Glomerular visceral epithelial cell (primary cell): ENCODE measurements around the gene CMTM4.

Source experiments
- DNase-seq: peaks from one replicate; pipeline ENCODE4 v3.0.0-alpha.2; 2016; ENCODE audit errors: extremely low spot score

Gene CMTM4

DNA sequence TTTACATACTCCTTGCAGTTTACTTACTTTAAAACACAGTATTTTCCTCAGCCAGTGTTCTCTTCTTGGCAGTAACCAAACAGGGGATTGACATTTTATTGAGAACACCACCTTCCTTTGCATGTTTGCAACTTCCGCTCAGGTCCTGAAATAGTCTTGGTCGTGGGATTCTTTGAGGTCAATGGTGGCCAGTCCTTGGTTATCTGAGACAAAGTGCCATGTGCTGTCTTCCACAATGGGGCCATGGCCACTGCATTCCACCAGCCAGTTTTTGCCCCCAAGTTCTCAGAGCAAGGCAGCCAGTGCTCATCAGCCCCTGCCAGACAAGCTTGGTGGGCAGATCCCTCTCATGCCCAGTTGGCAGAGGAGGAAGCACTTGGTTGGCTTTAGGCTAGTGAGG, 22.9 kb downstream of the CMTM4 start:
- no peak for DNase-seq

DNA sequence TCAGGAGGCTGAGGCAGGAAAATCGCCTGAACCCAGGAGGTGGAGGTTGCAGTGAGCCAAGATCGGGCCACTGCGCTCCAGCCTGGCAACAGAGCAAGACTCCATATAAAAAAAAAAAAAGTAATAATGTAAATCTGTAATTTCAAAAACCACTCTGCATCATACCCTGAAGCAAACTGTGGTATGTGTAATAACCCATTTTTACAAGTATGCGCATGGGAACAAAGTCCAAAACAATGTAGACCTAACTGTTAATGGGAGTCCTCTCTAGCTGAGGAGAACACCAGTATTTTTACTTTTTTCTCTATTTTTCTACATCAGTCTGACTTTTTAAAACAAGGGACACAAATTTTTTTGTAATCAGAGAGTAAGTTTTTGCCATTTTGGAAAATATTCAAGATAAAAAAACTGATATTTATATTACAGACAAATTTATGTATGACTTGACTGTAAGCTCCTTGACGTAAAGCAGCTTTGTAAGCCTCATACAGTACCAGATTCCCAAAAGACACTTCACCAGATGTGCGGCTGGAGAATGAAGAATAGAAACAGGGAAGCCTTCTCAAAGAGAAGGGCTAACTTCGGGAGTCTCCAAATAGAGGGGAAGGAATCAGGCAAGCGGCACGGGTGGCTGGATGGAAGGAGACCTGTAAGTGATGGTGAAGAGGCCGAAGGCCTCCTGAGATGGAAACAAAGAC, 25.7 kb downstream of the CMTM4 start:
- DNase-seq, result no peak

DNA sequence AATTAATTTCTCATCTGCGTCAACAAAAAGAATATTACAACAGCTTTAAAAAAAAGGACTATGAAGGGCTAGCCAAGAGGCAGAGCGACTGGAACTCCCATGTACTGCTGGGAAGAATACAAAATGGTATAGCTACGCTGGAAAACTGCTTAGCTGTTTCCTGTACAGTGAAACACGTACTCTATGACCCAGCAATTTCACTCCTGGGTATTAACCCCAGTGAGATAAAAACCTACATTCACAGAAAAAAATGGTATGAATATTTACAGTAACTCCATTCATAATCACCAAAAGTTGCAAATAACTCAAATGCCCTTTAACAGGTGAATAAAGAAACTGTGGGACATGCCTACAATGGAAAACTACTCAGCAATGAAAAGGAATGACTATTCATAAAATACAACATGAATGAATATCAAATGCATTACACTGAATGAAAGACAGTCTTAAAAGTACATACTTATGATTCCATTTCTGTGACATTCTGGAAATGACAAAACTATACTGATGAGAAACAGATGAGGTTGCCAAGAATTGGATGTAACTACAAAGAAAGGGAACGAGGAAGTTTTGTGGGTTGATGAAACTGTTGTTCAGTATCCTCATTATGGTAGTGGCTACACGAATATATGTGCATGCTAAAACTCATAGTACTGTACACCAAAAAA, 27.6 kb downstream of the CMTM4 start:
- DNase-seq, result no peak

DNA sequence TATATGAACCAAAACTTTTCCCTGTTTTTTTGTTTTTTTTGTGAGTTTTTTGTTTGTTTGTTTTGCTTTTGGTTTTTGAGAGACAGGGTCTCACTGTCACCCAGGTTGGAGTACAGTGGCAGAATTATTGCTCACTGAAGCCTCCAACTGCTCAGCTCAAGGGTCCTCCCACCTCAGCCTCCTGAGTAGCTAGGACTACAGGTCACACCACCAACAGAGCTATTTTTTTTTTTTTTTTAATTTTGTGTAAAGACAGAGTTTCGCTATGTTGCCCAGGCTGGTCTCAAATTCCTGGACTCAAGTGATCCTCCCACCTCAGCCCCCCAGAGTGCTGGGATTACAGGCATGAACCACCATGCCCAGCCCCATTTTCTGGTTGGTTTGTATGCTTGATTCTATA, 28.6 kb downstream of the CMTM4 start:
- DNase-seq, result no peak

DNA sequence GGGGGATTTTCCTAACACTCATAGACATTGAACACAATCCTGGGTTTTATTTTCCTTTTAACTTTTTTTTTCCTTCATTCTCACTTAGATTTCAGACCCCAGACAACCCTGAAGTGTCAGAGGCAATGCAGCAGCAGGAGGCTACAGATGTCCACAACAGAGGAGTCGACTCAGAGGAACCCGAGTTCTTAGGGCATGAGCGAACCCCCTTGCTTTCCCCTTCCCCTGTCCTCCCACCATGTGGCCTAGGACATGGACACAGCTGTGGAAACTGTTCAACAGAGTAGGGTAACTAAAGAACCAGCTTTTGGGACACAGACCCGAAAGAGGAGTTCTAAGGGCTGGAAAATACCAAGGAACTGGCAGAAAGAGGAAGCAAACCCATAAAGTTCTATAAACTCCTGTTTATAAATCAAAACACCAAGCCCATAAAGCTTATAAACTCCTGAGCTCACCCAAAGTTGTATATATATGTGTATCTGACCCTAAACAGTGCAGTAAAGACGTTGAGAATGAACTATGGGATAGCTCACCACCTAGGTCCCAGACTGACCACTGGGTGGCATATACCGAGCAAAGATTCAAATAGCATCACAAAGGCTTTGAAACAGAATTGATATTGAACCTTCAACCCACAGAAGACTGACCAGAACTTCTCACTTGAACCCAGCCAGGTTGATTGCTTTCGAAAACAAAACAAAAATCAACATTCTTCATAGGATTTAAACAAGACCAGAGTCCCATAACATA, 33.9 kb downstream of the CMTM4 start:
- peak; percentile 37 for DNase-seq

DNA sequence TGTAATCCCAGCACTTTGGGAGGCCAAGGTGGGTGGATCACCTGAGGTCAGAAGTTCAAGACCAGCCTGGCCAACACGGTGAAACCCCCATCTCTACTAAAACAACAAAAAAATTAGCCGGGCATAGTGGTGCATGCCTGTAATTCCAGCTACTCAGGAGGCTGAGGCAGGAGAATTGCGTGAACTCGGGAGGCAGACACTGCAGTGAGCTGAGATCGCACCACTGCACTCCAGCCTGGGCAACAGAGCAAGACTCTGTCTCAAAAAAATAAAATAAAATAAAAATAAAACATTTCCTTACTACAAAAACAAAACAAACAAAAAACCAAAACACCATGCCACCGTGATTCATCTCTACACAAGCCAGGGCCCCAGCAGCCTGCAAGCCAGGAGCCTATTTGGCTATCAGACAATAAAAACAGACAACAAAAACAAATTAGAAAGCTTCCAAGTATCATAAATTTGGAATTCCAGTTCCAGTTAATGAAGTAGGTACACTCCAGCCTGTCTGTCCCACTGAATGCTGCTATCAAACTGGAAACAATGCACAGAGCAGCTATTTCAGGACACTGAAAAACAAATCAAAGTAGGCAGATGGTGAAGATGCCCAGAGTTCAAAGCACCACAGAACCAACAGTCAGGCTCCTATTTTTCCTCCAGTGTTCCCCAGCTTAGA, 34.7 kb downstream of the CMTM4 start:
- peak; percentile 28 for DNase-seq

DNA sequence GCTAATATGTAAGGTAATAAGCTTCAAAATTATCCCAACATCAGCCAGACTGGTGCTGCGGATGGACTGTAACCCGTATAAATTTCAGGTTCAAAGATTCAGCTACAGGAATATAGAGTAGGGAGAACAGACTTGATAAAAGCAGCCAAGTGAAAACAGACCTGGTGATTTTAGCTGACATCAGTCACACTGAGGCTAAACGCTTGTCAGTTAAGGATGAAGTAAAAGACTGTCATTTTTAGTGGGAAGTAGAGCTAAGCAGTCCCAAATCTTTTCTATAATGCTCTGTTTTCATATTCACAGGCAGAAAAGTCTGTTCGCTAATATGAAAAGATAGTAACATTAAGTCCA, 35.4 kb downstream of the CMTM4 start:
- DNase-seq, result no peak

DNA sequence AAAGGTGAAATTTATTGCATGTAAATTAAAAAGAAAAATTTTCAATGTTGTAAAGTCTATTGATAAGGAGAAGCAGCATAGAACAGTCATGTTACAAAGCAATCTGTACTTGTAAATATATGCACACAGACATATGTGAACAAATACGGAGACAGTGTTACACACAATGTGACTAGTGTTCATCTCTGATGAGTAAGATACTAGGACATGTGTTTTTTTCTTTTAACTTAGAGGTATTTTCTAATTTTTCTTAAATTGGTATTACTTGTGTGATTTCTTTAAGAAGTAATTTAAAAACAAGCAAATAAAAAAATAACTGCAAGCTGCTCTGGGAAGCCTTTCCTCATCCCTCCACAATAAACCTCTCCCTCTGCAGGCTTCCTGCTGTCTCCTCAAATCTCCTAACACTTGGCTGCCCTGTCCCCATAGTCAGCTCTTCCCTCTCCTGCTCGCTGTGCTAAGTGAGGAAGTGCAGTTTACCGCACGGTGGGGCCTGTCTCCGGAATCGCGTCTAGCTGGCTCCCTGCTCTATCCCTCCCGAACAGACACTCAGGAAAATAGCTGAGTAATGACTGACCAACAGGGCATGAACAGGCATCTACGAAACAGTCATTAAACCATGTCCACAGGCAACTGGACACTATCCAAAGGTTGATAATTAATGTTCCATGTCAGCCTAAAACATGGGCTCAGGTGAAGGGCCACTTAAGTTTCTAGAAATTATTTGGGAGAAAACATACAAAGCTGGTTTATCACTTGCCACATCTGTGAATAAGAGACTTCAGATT, 35.9 kb downstream of the CMTM4 start:
- peak; percentile 90 for DNase-seq

DNA sequence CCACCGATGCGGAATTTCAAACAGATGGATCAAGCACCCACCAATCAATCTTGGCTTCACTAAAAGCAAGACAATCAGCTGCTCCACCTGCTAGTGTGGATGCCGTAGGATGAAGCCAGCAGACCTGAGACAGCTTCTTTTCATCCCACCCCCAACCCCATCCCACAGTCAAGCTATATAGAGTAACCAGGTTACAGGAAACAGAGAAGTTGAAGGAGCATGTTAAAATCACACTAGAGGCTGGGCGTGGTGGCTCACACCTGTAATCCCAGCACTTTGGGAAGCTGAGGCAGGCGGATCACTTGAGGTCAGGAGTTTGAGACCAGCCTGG, 37.7 kb downstream of the CMTM4 start:
- no peak for DNase-seq

DNA sequence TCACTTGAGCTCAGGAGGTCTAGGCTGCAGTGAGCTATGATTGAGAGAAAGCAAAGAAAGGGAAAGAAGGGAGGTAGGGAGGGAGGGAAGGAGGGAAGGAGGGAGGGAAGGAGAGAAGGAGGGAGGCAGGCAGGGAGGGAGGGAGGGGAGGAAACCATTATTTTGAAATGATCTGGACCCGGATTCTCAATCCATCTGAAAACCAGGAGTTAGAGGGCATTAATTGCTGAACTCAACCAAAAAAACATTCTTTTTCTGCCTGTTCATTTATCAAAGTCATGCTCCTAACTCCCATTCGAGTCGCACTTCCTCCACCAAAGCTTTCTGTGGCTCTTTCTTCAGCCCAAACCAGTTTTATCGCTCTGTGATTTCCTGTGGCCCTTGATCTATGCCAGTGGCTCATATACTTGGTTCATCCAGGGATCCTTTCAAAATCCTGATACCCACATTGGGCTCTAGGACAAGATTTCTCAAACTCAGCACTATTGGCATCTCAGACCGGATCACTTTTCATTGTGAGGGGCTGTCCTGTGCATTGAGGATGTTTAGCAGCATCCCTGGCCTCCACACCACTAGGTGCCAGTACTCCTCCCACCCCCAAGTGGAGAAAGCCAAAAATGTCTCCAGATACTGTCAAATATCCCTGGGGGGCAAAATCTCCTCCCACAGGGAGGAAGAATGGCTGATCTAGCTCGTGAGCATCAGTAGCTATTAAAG, 38.2 kb downstream of the CMTM4 start:
- DNase-seq, result no peak

DNA sequence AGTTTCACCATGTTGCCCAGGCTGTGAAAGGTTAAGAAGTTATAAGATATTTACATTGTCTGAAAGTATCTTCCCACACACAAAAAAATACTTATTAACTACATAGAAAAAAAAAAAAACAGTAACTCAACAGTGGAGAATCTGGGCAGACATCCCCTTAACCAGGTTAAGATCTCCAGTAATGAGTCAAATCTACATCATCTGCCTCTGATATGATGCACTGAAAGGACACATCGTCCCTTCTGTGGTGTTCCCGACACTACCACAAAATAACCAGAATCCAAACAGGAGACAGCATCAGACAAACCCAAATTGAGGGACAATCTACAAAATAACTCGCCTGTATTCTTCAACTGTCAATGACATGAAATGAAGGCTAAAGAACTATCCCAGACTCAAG, 40.0 kb downstream of the CMTM4 start:
- DNase-seq, result peak; percentile 40

DNA sequence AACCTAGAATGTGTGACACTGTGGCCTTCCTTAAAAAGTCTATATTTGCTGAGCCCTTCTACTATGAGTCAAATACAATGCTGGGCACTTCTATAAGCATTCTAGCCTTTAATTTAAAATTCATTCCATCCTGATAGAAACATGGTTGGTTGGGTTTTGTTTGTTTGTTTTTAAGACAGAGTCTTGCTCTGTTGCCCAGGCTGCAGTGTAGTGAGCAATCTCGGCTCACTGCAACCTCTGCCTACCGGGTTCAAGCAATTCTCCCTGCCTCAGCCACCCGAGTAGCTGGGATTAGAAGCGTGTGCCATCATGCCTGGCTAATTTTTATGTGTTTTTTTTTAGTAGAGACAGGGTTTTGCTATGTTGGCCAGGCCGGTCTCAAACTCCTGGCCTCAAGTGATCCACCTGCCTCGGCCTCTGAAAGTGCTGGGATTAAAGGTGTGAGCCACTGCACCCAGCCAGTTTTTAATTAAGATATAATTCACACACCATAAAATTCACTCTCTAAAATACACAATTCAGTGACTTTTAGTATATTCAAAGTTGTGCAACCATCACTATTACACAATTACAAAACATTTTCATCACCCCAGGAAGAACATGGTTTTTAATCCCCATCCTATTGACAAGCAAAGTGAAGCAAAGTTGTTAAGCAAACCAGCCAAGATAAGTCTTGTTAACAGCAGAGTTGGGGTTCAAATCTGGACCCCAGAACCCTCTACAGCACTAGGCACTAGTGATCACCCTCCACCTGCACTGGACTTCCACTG, 42.8 kb downstream of the CMTM4 start:
- DNase-seq, result no peak

DNA sequence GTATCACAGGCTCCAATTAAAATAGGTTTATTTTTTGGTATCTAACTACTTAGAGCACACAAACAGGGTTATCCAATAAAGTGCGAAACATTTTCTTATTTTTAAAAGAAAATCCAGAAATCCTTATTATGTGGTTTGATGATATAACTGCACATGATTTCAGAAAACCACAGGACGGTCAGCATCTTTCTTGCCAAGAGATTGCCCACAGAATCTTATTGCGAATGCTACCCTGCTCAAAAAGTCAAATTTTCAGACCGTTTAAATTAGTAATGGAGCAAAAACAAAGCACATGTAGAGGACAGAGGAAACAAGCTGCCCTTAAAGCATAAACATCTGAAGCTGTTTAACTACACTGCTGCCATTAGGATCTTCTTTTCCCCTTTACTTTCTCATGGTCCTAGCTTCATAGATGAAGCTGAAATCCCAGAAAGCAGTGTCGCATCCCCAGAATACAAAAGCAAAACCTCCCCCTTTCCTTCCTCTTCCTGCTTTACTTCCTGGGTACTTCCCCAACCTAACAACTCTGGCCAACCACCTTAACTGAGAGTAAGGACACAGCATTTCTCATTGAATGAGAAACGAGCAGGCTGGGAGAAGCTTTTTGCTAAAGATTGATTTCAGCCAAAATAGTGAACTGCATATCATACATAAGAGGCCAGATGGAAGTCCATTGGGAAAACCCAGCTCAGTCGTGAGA, 43.7 kb downstream of the CMTM4 start:
- no peak for DNase-seq

DNA sequence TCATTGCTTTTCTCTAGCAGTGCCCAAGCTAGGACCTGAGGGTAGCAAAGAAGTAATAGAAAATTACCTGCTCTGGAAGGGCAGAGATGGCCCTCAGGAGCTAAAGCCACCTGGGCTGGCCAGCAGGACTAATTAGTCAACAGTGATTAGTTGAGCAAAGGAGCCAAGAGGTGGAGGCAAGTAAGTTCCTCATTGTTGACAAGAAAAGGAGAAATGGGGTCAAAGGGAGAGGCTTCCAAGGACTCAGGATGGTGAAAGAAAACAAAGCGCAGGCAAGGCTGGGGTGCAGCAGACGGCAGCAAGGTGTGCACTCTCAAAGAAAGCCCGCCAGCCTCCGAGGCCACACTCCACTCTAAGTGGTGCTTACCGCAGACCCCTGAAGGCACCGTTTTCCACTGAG, 44.6 kb downstream of the CMTM4 start:
- DNase-seq, result no peak

DNA sequence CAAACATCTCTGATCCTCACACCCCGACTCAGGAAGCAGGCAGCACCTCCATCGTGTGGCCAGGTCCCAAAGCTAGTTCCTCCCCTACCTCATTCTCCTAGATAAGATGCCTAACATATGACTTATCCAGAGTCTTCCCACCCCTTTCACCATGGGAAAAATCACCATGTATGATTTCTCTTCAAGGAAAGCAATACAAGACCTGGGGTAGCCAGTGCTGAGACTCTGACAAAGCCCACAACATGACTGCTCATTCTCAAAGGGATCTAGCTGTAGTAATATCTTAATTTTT, 45.1 kb downstream of the CMTM4 start:
- DNase-seq, result no peak

DNA sequence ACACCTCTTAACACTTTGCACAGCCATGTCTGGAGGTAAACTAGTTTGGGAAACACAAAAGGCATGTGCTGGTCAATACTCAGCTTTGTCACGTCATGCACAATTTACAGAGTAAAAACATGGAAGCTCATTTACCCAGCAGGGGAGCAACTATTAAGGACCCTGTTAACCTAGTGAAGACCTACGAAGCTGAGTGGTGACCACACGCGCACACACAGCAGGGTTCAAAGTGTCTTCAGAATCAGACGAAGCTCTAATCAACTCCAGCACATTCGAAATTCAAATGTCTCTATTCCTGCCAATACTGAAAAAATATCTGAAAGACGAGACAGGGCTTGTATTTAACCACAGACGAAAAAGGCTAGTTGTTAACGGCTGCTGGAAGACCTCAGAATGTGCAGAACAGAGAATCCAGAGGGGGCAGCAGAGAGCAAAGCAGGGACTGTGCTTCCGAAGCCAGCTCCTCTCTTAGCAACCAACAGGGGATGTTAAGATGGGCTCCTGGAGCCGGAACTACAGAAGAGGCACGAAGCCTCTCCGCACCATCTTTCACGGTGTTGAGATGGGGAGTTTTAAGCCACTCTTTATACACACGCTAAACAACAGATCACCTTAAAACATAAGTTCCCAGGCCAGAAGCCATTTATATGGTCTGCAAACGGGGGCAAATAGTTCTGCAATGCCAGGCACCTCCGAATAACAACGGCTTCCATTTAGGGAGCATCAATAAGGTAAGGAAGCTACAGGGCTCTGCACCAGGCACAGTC, 45.7 kb downstream of the CMTM4 start:
- DNase-seq, result peak; percentile 73

DNA sequence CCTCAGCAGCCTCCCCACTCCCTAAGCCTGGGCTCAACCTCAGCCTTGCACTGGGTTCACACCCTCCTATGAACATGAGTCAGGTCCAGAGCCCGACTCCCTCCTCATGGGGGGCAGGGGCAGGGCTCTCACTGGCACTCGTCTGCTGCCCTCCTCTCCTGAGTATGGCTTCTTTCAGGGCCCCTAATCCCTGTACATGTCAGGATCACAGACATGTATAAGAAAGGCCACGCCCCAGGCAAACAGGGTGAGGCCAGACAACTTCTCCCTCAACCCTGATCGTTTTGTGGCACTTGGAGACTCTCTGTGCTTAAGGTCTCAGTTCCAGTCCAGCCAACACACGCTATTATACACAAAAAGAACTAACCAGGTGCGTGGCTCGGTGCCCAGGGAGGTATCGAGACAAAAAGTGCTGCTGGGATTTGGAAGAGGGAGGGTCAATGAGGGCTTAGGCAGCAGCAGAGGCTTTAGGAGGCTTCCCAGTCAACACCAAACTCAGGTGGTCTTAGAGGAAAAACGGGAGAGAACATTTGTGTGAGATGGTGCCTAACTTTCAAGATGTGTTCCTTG, 46.8 kb downstream of the CMTM4 start:
- no peak for DNase-seq

DNA sequence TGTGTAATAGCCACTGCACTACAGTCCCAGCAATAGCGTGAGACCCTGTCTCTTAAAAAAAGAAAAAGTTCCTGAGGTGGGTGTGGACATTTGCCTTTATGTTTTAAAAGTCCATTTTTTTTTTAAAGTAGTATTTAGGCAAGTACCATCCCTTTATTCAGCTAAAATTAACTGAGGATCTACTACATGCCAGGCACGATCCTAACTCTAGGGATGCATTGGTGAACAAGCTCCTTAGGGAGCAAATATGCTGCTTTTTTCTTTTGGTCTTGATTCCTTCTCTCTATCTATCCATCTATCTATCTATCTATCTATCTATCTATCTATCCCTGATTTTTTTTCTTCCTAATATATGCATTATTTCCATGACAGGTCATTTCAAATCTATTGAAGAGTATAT, 47.4 kb downstream of the CMTM4 start:
- no peak for DNase-seq

DNA sequence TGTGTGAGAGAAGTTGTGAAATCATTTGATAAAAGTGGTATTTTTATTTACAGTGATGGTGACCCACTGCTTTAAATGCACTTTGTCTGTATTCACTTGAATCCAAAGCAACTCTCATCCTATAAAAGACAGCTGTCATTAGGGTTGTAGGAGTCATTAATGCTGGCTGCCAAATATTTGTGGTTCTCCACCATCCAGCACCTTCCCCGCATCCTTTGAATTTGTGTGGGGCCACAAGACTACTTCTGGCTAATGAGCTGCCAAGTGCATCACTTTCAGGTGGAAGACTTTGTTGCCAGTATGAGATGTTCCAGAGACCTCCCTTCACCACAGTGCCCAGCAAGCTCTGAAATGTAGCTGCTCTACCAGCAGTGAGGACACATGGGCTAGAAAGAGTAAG, 48.7 kb downstream of the CMTM4 start:
- DNase-seq, result peak; percentile 12
